Neutrophil (primary cell): ENCODE data around the gene MYL5.

Experiments used
- H3K27ac ChIP-seq: fragments of 200-600 bp; sonication (generic); 2 replicates; pipeline ENCODE4 v1.5.1; 2016; ENCODE audit warnings: mild to moderate bottlenecking, moderate library complexity
- H3K27me3 ChIP-seq: fragments of 200-600 bp; sonication (generic); 2 replicates; pipeline ENCODE4 v1.6.0; 2016; ENCODE audit warnings: mild to moderate bottlenecking
- H3K36me3 ChIP-seq: fragments of 200-600 bp; sonication (generic); 2 replicates; pipeline ENCODE4 v1.5.1; 2017
- H3K4me1 ChIP-seq, 2 experiments: fragments of 200-600 bp in 1 of 2; sonication (generic) in 1 of 2; 1 replicate in 1 of 2; 2 replicates in 1 of 2; pipeline versions ENCODE4 v1.5.1 to v1.6.1; 2013 to 2016; ENCODE audit warnings: low read depth in 1 of 2, low read length in 1 of 2, mild to moderate bottlenecking in 1 of 2, moderate library complexity in 1 of 2; ENCODE audit not compliant: control insufficient read depth in 1 of 2, insufficient read depth in 1 of 2
- H3K4me3 ChIP-seq, 2 experiments: fragments of 200-600 bp in 1 of 2; sonication (generic) in 1 of 2; 1 replicate in 1 of 2; 2 replicates in 1 of 2; pipeline ENCODE4 v1.5.1; 2013 to 2016; ENCODE audit warnings: low read depth in 1 of 2, low read length in 1 of 2, mild to moderate bottlenecking in 1 of 2, moderate library complexity in 1 of 2
- H3K9me3 ChIP-seq: fragments of 200-600 bp; sonication (generic); 2 replicates; pipeline ENCODE4 v1.5.1; 2016
- CTCF ChIP-seq: fragments of 200-600 bp; sonication (generic); IDR thresholded peaks from 2 replicates; pipeline ENCODE4 v1.5.1; 2016; ENCODE audit warnings: antibody characterized with exemption

The MYL5 gene

GRCh38 chr4:661881-662761, 12.2 kb upstream of the MYL5 start:
- no peak overlapping the region for H3K4me3 ChIP-seq
- H3K4me1 ChIP-seq: peaks cover 4 to 10% of the 10 kb centered on the region in 2 experiments
- no peaks in the 10 kb centered on the region for H3K27me3 ChIP-seq
- H3K36me3 ChIP-seq: no peaks in the 10 kb centered on the region
- TF ChIP-seq CTCF: no peak
- H3K27ac ChIP-seq: no peak overlapping the region
- no peaks in the 10 kb centered on the region for H3K9me3 ChIP-seq

- Histone ChIP-seq H3K9me3 (no peaks in the 10 kb centered on the region), H3K27ac (no peak overlapping the region), H3K27me3 (no peaks in the 10 kb centered on the region), H3K4me3 (peak overlapping the region; percentile 73 to 75), H3K4me1 (peaks cover 4 to 10% of the 10 kb centered on the region in 2 experiments), H3K36me3 (no peaks in the 10 kb centered on the region)
- no peak for TF ChIP-seq CTCF
Measured at GRCh38 chr4:663046-663437, 11.3 kb upstream of the MYL5 start.

GRCh38 chr4:663438-664428, 10.6 kb upstream of the MYL5 start:
- peak overlapping the region; percentile 73 to 75 for H3K4me3 ChIP-seq
- H3K9me3 ChIP-seq: no peaks in the 10 kb centered on the region
- no peaks in the 10 kb centered on the region for H3K27me3 ChIP-seq
- H3K27ac ChIP-seq: peak overlapping the region; percentile 37
- TF ChIP-seq CTCF: no peak
- peaks cover 4 to 10% of the 10 kb centered on the region in 2 experiments for H3K4me1 ChIP-seq
- no peaks in the 10 kb centered on the region for H3K36me3 ChIP-seq

- Histone ChIP-seq H3K36me3 (no peaks in the 10 kb centered on the region), H3K9me3 (no peaks in the 10 kb centered on the region), H3K4me1 (peaks cover 4 to 10% of the 10 kb centered on the region in 2 experiments), H3K4me3 (no peak overlapping the region), H3K27ac (no peak overlapping the region), H3K27me3 (no peaks in the 10 kb centered on the region)
- no peak for TF ChIP-seq CTCF
Measured at GRCh38 chr4:664713-665231, 9.6 kb upstream of the MYL5 start.

- H3K27me3 ChIP-seq: no peaks in the 10 kb centered on the region
- H3K36me3 ChIP-seq: peaks cover under 1% of the 10 kb centered on the region
- TF ChIP-seq CTCF: no peak
Measured at GRCh38 chr4:665381-665750, 9.0 kb upstream of the MYL5 start.

More at GRCh38 chr4:665381-665750, 9.0 kb upstream of the MYL5 start:
- Histone ChIP-seq H3K27ac (no peak overlapping the region), H3K4me3 (no peak overlapping the region), H3K9me3 (no peaks in the 10 kb centered on the region), H3K4me1 (peaks cover 4 to 10% of the 10 kb centered on the region in 2 experiments)
